ENCODE data around the gene MAN1C1. TPM values are rescaled to one million over a fixed set of nuclear protein-coding genes. Genes with fewer than 3 reads are reported as not detected.

Gene MAN1C1
- polyA plus RNA-seq, 1 donor from 2014 or later, result 1.3 TPM

GRCh38 chr1:25796811-25797458 is 180.3 kb downstream of the MAN1C1 start:
- Histone ChIP-seq H3K27me3 (ENCODE audit: insufficient read depth, low read depth, low read length) (no peaks in the 10 kb centered on the region), H3K36me3 (ENCODE audit: insufficient read depth, low read length) (no peaks in the 10 kb centered on the region), H3K79me2 (replicated peaks; ENCODE audit: insufficient read depth, low read length) (no peaks in the 10 kb centered on the region), H3K9me3 (ENCODE audit: low read length) (no peaks in the 10 kb centered on the region), H3K4me2 (ENCODE audit: low read length) (no peak overlapping the region), H3K9me2 (ENCODE audit: insufficient read depth, low read length) (no peaks in the 10 kb centered on the region), H3K4me3 (ENCODE audit: low read length) (no peak overlapping the region), H2AFZ (ENCODE audit: low read depth, low read length) (no peak overlapping the region), H3K27ac (ENCODE audit: low read length) (no peak overlapping the region), H3K9ac (ENCODE audit: low read length) (no peak overlapping the region), H4K20me1 (ENCODE audit: insufficient read depth) (no peaks in the 10 kb centered on the region), H3F3A (ENCODE audit: insufficient read depth, low read length, poor library complexity, severe bottlenecking) (no peaks in the 10 kb centered on the region)
- TF ChIP-seq RAD21 (conservative IDR thresholded peaks at IDR 0.05) (peak; percentile 59), POLR2AphosphoS5 (IDR thresholded peaks at IDR 0.05) (no peak), SMC3 (conservative IDR thresholded peaks at IDR 0.05; ENCODE audit: poor library complexity) (peak; percentile 52), REST (IDR thresholded peaks at IDR 0.05; ENCODE audit: borderline replicate concordance) (no peak), EP300 (conservative IDR thresholded peaks at IDR 0.05; ENCODE audit: poor library complexity, severe bottlenecking) (no peak)
- TF ChIP-seq, protein P1, sequence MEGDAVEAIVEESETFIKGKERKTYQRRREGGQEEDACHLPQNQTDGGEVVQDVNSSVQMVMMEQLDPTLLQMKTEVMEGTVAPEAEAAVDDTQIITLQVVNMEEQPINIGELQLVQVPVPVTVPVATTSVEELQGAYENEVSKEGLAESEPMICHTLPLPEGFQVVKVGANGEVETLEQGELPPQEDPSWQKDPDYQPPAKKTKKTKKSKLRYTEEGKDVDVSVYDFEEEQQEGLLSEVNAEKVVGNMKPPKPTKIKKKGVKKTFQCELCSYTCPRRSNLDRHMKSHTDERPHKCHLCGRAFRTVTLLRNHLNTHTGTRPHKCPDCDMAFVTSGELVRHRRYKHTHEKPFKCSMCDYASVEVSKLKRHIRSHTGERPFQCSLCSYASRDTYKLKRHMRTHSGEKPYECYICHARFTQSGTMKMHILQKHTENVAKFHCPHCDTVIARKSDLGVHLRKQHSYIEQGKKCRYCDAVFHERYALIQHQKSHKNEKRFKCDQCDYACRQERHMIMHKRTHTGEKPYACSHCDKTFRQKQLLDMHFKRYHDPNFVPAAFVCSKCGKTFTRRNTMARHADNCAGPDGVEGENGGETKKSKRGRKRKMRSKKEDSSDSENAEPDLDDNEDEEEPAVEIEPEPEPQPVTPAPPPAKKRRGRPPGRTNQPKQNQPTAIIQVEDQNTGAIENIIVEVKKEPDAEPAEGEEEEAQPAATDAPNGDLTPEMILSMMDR (IDR thresholded peaks at IDR 0.05; ENCODE audit: poor library complexity, severe bottlenecking), result peak; percentile 57

DNA sequence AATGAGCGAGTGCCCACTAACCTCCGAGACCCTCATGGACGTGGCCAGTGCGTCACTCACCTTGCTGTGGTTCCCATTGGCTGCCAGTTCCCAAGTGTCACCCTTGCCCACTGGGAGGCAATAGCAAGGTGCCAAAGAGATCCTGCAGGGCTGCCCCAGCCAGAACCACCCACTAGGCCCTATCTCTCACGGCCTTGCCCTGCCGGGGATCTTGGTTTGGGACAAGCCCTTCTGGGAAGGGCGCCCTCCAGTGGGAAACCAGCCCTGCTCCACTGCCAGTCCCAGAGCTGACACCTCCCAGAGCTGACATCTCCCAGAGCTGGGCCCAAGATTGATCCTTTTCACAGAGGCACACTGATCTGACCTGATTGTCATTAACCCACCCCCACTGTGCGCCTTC is 181.3 kb downstream of the MAN1C1 start:
- H3K27me3 ChIP-seq (ENCODE audit: insufficient read depth, low read depth, low read length), result no peaks in the 10 kb centered on the region
- TF ChIP-seq TAF1 (IDR thresholded peaks at IDR 0.05; ENCODE audit: low read depth), result no peak
- no peak for TF ChIP-seq MXI1 (conservative IDR thresholded peaks at IDR 0.05; ENCODE audit: poor library complexity, severe bottlenecking)
- no peak for TF ChIP-seq EZH2 (IDR thresholded peaks at IDR 0.05; ENCODE audit: borderline replicate concordance, insufficient read depth, low read length, poor library complexity, severe bottlenecking)
- TF ChIP-seq RAD21 (conservative IDR thresholded peaks at IDR 0.05), result no peak
- no peak for TF ChIP-seq EP300 (conservative IDR thresholded peaks at IDR 0.05; ENCODE audit: poor library complexity, severe bottlenecking)
- TF ChIP-seq REST (IDR thresholded peaks at IDR 0.05; ENCODE audit: borderline replicate concordance), result no peak
- no peak for TF ChIP-seq POLR2AphosphoS5 (IDR thresholded peaks at IDR 0.05)
- no peak for TF ChIP-seq SMC3 (conservative IDR thresholded peaks at IDR 0.05; ENCODE audit: poor library complexity)
- TF ChIP-seq, protein P1 (IDR thresholded peaks at IDR 0.05; ENCODE audit: poor library complexity, severe bottlenecking), result no peak
- H3F3A ChIP-seq (ENCODE audit: insufficient read depth, low read length, poor library complexity, severe bottlenecking), result no peaks in the 10 kb centered on the region
- no peaks in the 10 kb centered on the region for H3K9me2 ChIP-seq (ENCODE audit: insufficient read depth, low read length)
- H2AFZ ChIP-seq (ENCODE audit: low read depth, low read length), result no peak overlapping the region
- no peak overlapping the region for H3K4me2 ChIP-seq (ENCODE audit: low read length)
- no peaks in the 10 kb centered on the region for H3K79me2 ChIP-seq (replicated peaks; ENCODE audit: insufficient read depth, low read length)
- no peak overlapping the region for H3K27ac ChIP-seq (ENCODE audit: low read length)
- H3K36me3 ChIP-seq (ENCODE audit: insufficient read depth, low read length), result no peaks in the 10 kb centered on the region
- no peaks in the 10 kb centered on the region for H3K9me3 ChIP-seq (ENCODE audit: low read length)
- H3K9ac ChIP-seq (ENCODE audit: low read length), result no peak overlapping the region
- no peaks in the 10 kb centered on the region for H4K20me1 ChIP-seq (ENCODE audit: insufficient read depth)
- no peak overlapping the region for H3K4me3 ChIP-seq (ENCODE audit: low read length)
